Measurements from ENCODE around the gene LIMK1. TPM values are rescaled to one million over a fixed set of nuclear protein-coding genes. Genes with fewer than 3 reads are reported as not detected.

Gene LIMK1
- total and polyA plus RNA-seq, 2 of the 4 experiments (the other 2 are of a cell fraction), result 25.8 to 48.0 TPM

DNA sequence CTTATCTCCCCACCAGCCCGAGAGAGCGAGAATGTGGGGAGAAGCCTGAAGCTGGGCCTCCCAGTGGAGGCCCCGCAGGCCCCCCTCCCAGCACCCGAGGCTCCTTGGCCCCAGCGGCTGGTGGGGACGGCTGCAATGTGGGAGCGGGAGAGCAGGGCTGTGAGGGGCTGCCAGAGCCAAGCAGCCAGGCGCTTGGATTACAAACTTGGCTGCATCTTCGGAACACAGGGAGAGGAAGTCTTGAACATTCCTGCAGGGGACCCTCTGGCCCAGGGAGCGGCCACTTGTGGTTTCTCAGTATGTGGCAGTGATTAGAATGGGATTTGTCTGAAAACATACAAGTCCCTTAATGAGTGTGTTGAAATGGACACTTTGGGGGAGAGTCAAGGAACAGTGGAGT lies 32.4 kb upstream of the LIMK1 start:
- BruUV-seq (replicated peaks), result no TSS peak
- DNase-seq (no peak), ATAC-seq (ENCODE audit: low read depth) (peak; percentile 17; the same call in 1 of the 2 replicates)
- Histone ChIP-seq H3K36me3 (ENCODE audit: control insufficient read depth, insufficient read depth, low read length) (peaks cover 2% of the 10 kb centered on the region; the same call in 1 of the 2 replicates), H3K27ac (ENCODE audit: insufficient read depth, low read length) (no peak overlapping the region), H2BK15ac (ENCODE audit: low read depth, low read length) (no peak overlapping the region), H3K9me3 (ENCODE audit: control insufficient read depth, insufficient read depth, low read length) (no peaks in the 10 kb centered on the region), H4K5ac (ENCODE audit: low read depth, low read length) (no peak overlapping the region), H2AK9ac (replicated peaks; ENCODE audit: low read depth, low read length, poor library complexity) (no peak overlapping the region), H2BK5ac (ENCODE audit: low read depth, low read length, poor library complexity, severe bottlenecking) (no peak overlapping the region), H3K4me2 (ENCODE audit: low read depth, low read length) (no peak overlapping the region), H2AK5ac (ENCODE audit: low read depth, low read length) (no peak overlapping the region), H3K23ac (ENCODE audit: low read depth, low read length) (no peak overlapping the region), H3K14ac (replicated peaks; ENCODE audit: low read depth, low read length) (no peak overlapping the region), H3K79me1 (ENCODE audit: low read depth in 1 of 2, low read length in 2 of 2) (no peaks in the 10 kb centered on the region), H4K8ac (ENCODE audit: low read depth in 2 of 2, low read length in 2 of 2) (no peak overlapping the region), H3K56ac (ENCODE audit: extremely low read depth, insufficient read depth, low read length) (no peak overlapping the region), H3K9me1 (ENCODE audit: insufficient read depth, low read length) (no peaks in the 10 kb centered on the region; the same call in 1 of the 2 replicates), H3K9ac (ENCODE audit: low read depth, low read length) (no peak overlapping the region), H3K18ac (ENCODE audit: low read depth, low read length) (no peak overlapping the region), H2AFZ (replicated peaks; ENCODE audit: low read length, poor library complexity) (no peak overlapping the region), H4K20me1 (ENCODE audit: insufficient read depth, low read length) (no peaks in the 10 kb centered on the region), H3K4me3 (ENCODE audit: insufficient read depth, low read depth, low read length) (no peak overlapping the region), H3K4ac (ENCODE audit: low read depth, low read length) (no peak overlapping the region), H3K4me1 (ENCODE audit: control insufficient read depth, insufficient read depth, low read length) (no peaks in the 10 kb centered on the region), H2BK20ac (ENCODE audit: low read depth, low read length) (no peak overlapping the region), H4K91ac (ENCODE audit: insufficient read depth, low read depth, low read length) (no peak overlapping the region), H3K27me3 (ENCODE audit: control insufficient read depth, insufficient read depth, low read length) (no peaks in the 10 kb centered on the region), H2BK120ac (ENCODE audit: low read depth, low read length) (no peak overlapping the region)
- intact Hi-C loops (cut with micrococcal nuclease) (no loop called here), in situ Hi-C loops (cut with MboI; ENCODE audit: low sequenced_read_pairs) (no loop called here), dilution Hi-C loops (cut with HindIII; ENCODE audit: low sequenced_read_pairs, unreplicated experiment) (no loop called here)
- ChIA-PET CTCF (no interaction called here), POLR2A (ENCODE audit: unreplicated experiment) (no interaction called here)
- no peak for TF ChIP-seq MXI1 (IDR thresholded peaks at IDR 0.05; ENCODE audit: borderline replicate concordance, low read depth, low read length)
- no peak for TF ChIP-seq MAZ (IDR thresholded peaks at IDR 0.05; ENCODE audit: borderline replicate concordance, low read depth, low read length)
- no peak for TF ChIP-seq POLR2A (IDR thresholded peaks at IDR 0.05; ENCODE audit: low read depth, low read length)
- no peak for TF ChIP-seq NFE2L2 (IDR thresholded peaks at IDR 0.05; ENCODE audit: low read depth, low read length)
- TF ChIP-seq, protein P1, sequence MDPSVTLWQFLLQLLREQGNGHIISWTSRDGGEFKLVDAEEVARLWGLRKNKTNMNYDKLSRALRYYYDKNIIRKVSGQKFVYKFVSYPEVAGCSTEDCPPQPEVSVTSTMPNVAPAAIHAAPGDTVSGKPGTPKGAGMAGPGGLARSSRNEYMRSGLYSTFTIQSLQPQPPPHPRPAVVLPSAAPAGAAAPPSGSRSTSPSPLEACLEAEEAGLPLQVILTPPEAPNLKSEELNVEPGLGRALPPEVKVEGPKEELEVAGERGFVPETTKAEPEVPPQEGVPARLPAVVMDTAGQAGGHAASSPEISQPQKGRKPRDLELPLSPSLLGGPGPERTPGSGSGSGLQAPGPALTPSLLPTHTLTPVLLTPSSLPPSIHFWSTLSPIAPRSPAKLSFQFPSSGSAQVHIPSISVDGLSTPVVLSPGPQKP (IDR thresholded peaks at IDR 0.05; ENCODE audit: borderline replicate concordance, low read depth, low read length), result no peak
- TF ChIP-seq, protein P2, sequence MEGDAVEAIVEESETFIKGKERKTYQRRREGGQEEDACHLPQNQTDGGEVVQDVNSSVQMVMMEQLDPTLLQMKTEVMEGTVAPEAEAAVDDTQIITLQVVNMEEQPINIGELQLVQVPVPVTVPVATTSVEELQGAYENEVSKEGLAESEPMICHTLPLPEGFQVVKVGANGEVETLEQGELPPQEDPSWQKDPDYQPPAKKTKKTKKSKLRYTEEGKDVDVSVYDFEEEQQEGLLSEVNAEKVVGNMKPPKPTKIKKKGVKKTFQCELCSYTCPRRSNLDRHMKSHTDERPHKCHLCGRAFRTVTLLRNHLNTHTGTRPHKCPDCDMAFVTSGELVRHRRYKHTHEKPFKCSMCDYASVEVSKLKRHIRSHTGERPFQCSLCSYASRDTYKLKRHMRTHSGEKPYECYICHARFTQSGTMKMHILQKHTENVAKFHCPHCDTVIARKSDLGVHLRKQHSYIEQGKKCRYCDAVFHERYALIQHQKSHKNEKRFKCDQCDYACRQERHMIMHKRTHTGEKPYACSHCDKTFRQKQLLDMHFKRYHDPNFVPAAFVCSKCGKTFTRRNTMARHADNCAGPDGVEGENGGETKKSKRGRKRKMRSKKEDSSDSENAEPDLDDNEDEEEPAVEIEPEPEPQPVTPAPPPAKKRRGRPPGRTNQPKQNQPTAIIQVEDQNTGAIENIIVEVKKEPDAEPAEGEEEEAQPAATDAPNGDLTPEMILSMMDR (conservative IDR thresholded peaks at IDR 0.05; ENCODE audit: low read depth, low read length), result no peak
- TF ChIP-seq, protein P3, sequence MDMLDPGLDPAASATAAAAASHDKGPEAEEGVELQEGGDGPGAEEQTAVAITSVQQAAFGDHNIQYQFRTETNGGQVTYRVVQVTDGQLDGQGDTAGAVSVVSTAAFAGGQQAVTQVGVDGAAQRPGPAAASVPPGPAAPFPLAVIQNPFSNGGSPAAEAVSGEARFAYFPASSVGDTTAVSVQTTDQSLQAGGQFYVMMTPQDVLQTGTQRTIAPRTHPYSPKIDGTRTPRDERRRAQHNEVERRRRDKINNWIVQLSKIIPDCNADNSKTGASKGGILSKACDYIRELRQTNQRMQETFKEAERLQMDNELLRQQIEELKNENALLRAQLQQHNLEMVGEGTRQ (IDR thresholded peaks at IDR 0.05; ENCODE audit: low read depth, low read length), result no peak
- TF ChIP-seq RAD21 (IDR thresholded peaks at IDR 0.05; ENCODE audit: low read length), result no peak
- no peak for TF ChIP-seq MAFK (IDR thresholded peaks at IDR 0.05; ENCODE audit: low read depth, low read length)
- no peak for TF ChIP-seq FOS (IDR thresholded peaks at IDR 0.05; ENCODE audit: low read depth, low read length)
- no peak for TF ChIP-seq CHD1 (IDR thresholded peaks at IDR 0.05; ENCODE audit: low read depth, low read length)
- no peak for TF ChIP-seq RFX5 (IDR thresholded peaks at IDR 0.05; ENCODE audit: low read depth, low read length)
- no peak for TF ChIP-seq SMC3 (IDR thresholded peaks at IDR 0.05; ENCODE audit: low read depth, low read length)
- no peak for TF ChIP-seq CEBPB (IDR thresholded peaks at IDR 0.05; ENCODE audit: low read depth, low read length)
- no peak for TF ChIP-seq BHLHE40 (IDR thresholded peaks at IDR 0.05; ENCODE audit: low read depth, low read length)
- no peak for TF ChIP-seq RCOR1 (IDR thresholded peaks at IDR 0.05; ENCODE audit: insufficient replicate concordance, low read length)
- no CpG with 5 or more reads among the region's 10 CpGs for WGBS, 2 experiments (ENCODE audit: extremely low coverage in 2 of 2, insufficient read length in 1 of 2)

Measured in IMR-90 (cell line).